HEK293 (cell line): Measurements from ENCODE around the gene EIF4H.
A peak's percentile ranks its signal among the peaks of the same experiment; 100 is the strongest.

Experiments
- CTCF ChIA-PET: fragments of 350-600 bp; formaldehyde crosslinking; extraction: SDS; loops from one replicate; lab custom pipeline; 2021; ENCODE audit warnings: antibody characterized with exemption; lab: Yijun Ruan, JAX
- POLR2A ChIA-PET: fragments of 300-600 bp; formaldehyde crosslinking; extraction: SDS; loops from one replicate; lab custom pipeline; 2020; ENCODE audit warnings: antibody characterized with exemption, inconsistent platforms; lab: Yijun Ruan, JAX
- H3K27ac ChIP-seq: fragments of 200-500 bp; sonication (Bioruptor generic); 2 replicates; pipeline ENCODE4 v1.5.1; 2014; ENCODE audit warnings: low read depth, low read length, control low read depth, inconsistent platforms; ENCODE audit errors: extremely low read depth
- H3K36me3 ChIP-seq, 2 experiments: fragments of 200-500 bp in 1 of 2; sonication (Bioruptor generic) in 1 of 2; 1 replicate in 1 of 2; 2 replicates in 1 of 2; pipeline ENCODE4 v1.5.1; 2014 to 2017; ENCODE audit warnings: inconsistent platforms in 2 of 2, low read length in 2 of 2; ENCODE audit not compliant: control insufficient read depth in 2 of 2, insufficient read depth in 1 of 2
- H3K4me1 ChIP-seq: fragments of 200-500 bp; sonication (Bioruptor generic); 2 replicates; pipeline ENCODE4 v1.5.1; 2014; ENCODE audit warnings: mild to moderate bottlenecking, low read length, inconsistent platforms; ENCODE audit not compliant: control insufficient read depth, insufficient read depth
- H3K4me3 ChIP-seq: 2 replicates; pipeline ENCODE4 v1.5.1; 2011; ENCODE audit warnings: low read depth, mild to moderate bottlenecking, control low read depth, low read length, moderate library complexity
- H3K9me3 ChIP-seq: fragments of 200-500 bp; sonication (Bioruptor generic); 2 replicates; pipeline ENCODE4 v1.5.1; 2014; ENCODE audit warnings: low read depth, low read length, inconsistent platforms; ENCODE audit not compliant: control insufficient read depth, insufficient read depth
- HIC1 ChIP-seq: fragments of 450-650 bp; formaldehyde crosslinking; IDR thresholded peaks from 2 replicates; pipeline ENCODE4 v1.5.1; 2016; ENCODE audit warnings: missing biosample characterization, missing genetic modification characterization
- INSM2 ChIP-seq: fragments of 450-650 bp; formaldehyde crosslinking; IDR thresholded peaks from 2 replicates; pipeline ENCODE4 v1.5.1; 2016; ENCODE audit warnings: missing biosample characterization, missing genetic modification characterization
- KLF16 ChIP-seq: fragments of 450-650 bp; formaldehyde crosslinking; IDR thresholded peaks from 2 replicates; pipeline ENCODE4 v1.5.1; 2017; ENCODE audit warnings: missing biosample characterization, missing genetic modification characterization
- PRDM4 ChIP-seq: fragments of 450-650 bp; formaldehyde crosslinking; IDR thresholded peaks from 2 replicates; pipeline ENCODE4 v1.5.1; 2017; ENCODE audit warnings: missing biosample characterization, missing genetic modification characterization
- SCRT2 ChIP-seq: fragments of 450-650 bp; formaldehyde crosslinking; IDR thresholded peaks from 2 replicates; pipeline ENCODE4 v1.5.1; 2016; ENCODE audit warnings: missing biosample characterization, missing genetic modification characterization
- SP7 ChIP-seq: fragments of 450-650 bp; formaldehyde crosslinking; IDR thresholded peaks from 2 replicates; pipeline ENCODE4 v1.5.1; 2016; ENCODE audit warnings: missing biosample characterization, missing genetic modification characterization
- ZNF133 ChIP-seq: fragments of 450-650 bp; formaldehyde crosslinking; IDR thresholded peaks from 2 replicates; pipeline ENCODE4 v1.5.1; 2016; ENCODE audit warnings: missing biosample characterization, missing genetic modification characterization
- ZNF138 ChIP-seq: fragments of 450-650 bp; formaldehyde crosslinking; IDR thresholded peaks from 2 replicates; pipeline ENCODE4 v1.5.1; 2016; ENCODE audit warnings: missing biosample characterization, missing genetic modification characterization, borderline replicate concordance
- ZNF202 ChIP-seq: fragments of 450-650 bp; formaldehyde crosslinking; IDR thresholded peaks from 2 replicates; pipeline ENCODE4 v1.5.1; 2016; ENCODE audit warnings: missing biosample characterization, missing genetic modification characterization, borderline replicate concordance
- ZNF366 ChIP-seq: fragments of 450-650 bp; formaldehyde crosslinking; conservative IDR thresholded peaks from 2 replicates; pipeline ENCODE4 v1.5.1; 2016; ENCODE audit warnings: missing biosample characterization, missing genetic modification characterization
- ZNF48 ChIP-seq: fragments of 450-650 bp; formaldehyde crosslinking; IDR thresholded peaks from 2 replicates; pipeline ENCODE4 v1.5.1; 2016; ENCODE audit warnings: missing biosample characterization, missing genetic modification characterization
- ZNF501 ChIP-seq: fragments of 450-650 bp; formaldehyde crosslinking; IDR thresholded peaks from 2 replicates; pipeline ENCODE4 v1.5.1; 2016; ENCODE audit warnings: missing biosample characterization, missing genetic modification characterization
- ZNF518A ChIP-seq: fragments of 450-650 bp; formaldehyde crosslinking; conservative IDR thresholded peaks from 2 replicates; pipeline ENCODE4 v1.5.1; 2016; ENCODE audit warnings: low read depth, missing biosample characterization, missing genetic modification characterization
- ZNF558 ChIP-seq: fragments of 450-650 bp; formaldehyde crosslinking; IDR thresholded peaks from 2 replicates; pipeline ENCODE4 v1.5.1; 2016; ENCODE audit warnings: missing biosample characterization, missing genetic modification characterization
- ZNF707 ChIP-seq: fragments of 450-650 bp; formaldehyde crosslinking; IDR thresholded peaks from 2 replicates; pipeline ENCODE4 v1.5.1; 2016; ENCODE audit warnings: missing biosample characterization, missing genetic modification characterization
- TF ChIP-seq, protein P1 (sequence below): fragments of 450-650 bp; formaldehyde crosslinking; IDR thresholded peaks from 2 replicates; pipeline ENCODE4 v1.5.1; 2016; ENCODE audit warnings: missing biosample characterization, missing genetic modification characterization

EIF4H gene

DNA sequence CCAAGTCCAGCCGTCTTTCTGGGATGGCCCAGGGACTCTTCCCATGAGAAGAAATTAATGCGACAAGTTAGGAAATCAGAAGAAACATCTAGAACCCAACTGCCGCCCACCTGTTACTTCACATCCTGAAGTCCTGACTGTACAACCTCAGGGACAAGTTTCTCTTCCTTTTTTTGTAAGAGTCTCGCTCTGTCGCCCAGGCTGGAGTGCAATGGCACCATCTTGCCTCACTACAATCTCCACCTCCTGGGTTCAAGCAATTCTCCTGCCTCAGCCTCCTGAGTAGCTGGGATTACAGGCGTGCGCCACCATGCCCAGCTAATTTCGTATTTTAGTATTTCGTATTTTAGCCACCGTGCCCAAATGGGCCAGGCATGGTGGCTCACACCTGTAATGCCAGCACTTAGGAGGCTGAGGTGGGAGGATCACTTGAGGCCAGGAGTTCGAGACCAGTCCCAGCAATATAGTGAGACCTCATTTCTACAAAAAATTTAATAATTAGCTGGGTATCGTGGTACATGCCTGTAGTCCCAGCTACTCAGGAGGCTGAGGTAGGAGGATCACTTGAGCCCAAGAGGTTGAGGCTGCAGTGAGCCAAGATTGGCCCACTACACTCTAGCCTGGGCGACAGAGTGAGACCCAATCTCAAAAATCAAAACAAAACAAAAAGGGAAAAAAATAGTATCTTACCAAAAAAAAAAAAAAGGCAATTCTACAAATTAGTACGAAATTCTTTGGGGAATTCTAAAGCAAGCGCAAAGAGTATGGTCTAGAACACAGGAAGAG, 56.5 kb downstream of the EIF4H start:
- TF ChIP-seq SCRT2 (tag by site-specific recombination), result peak; percentile 76
- TF ChIP-seq HIC1, result no peak
- no peak for TF ChIP-seq SP7 (tag by site-specific recombination)
- Histone ChIP-seq H3K36me3 (peaks cover 51 to 74% of the 10 kb centered on the region in 2 experiments), H3K9me3 (no peaks in the 10 kb centered on the region), H3K4me1 (no peaks in the 10 kb centered on the region), H3K27ac (no peak overlapping the region), H3K4me3 (no peak overlapping the region)
- POLR2A ChIA-PET, result no interaction called here
- CTCF ChIA-PET, result no interaction called here

DNA sequence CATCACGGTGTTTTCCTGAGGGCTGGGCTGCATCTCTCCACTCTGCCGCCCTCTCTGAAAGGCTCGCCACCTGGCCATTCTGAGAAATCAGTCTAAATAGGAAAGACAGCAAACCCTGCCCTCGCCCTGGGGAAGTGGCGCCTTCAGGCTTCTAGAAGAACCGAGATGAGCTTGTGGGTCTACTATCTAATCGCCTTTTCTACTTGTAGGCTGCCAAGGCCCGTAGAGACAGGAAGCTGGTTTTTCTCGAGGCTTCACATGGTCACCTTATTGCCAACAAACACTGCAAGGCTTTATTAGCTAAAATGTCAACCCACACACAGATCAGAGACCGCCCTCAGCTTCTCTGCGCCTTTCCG, 57.1 kb downstream of the EIF4H start:
- H3K36me3 ChIP-seq, result peaks cover 55 to 75% of the 10 kb centered on the region in 2 experiments
- no peaks in the 10 kb centered on the region for H3K4me1 ChIP-seq
- ChIA-PET CTCF (no interaction called here), POLR2A (no interaction called here)
- H3K27ac ChIP-seq, result no peak overlapping the region
- no peak for TF ChIP-seq ZNF707 (tag by site-specific recombination)
- TF ChIP-seq PRDM4 (tag by site-specific recombination), result no peak
- TF ChIP-seq ZNF48 (tag by site-specific recombination), result no peak
- TF ChIP-seq ZNF501 (tag by site-specific recombination), result no peak
- TF ChIP-seq, protein P1, sequence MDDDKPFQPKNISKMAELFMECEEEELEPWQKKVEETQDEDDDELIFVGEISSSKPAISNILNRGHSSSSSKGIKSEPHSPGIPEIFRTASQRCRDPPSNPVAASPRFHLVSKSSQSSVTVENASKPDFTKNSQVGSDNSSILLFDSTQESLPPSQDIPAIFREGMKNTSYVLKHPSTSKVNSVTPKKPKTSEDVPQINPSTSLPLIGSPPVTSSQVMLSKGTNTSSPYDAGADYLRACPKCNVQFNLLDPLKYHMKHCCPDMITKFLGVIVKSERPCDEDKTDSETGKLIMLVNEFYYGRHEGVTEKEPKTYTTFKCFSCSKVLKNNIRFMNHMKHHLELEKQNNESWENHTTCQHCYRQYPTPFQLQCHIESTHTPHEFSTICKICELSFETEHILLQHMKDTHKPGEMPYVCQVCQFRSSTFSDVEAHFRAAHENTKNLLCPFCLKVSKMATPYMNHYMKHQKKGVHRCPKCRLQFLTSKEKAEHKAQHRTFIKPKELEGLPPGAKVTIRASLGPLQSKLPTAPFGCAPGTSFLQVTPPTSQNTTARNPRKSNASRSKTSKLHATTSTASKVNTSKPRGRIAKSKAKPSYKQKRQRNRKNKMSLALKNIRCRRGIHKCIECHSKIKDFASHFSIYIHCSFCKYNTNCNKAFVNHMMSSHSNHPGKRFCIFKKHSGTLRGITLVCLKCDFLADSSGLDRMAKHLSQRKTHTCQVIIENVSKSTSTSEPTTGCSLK, result no peak
- no peak for TF ChIP-seq ZNF133
- TF ChIP-seq INSM2 (tag by site-specific recombination), result no peak
- no peak for TF ChIP-seq ZNF558 (tag by site-specific recombination)
- TF ChIP-seq ZNF138, result no peak
- TF ChIP-seq ZNF366, result no peak
- TF ChIP-seq ZNF518A (tag by site-specific recombination), result no peak
- TF ChIP-seq ZNF202 (tag by site-specific recombination), result no peak
- no peak for TF ChIP-seq KLF16 (tag by site-specific recombination)
- no peak overlapping the region for H3K4me3 ChIP-seq
- H3K9me3 ChIP-seq, result no peaks in the 10 kb centered on the region
